Gastrocnemius medialis (tissue), 4 donors: Measurements from ENCODE around the gene ZNF112. TPM values are rescaled to one million over a fixed set of nuclear protein-coding genes. Genes with fewer than 3 reads are reported as not detected.
A peak's percentile ranks its signal among the peaks of the same experiment; 100 is the strongest.
"Not testable (repeated sequence)": the region's sequence is repeated elsewhere in the genome, so short reads cannot be mapped to it uniquely, and the experiment has no call there.

ENCODE experiments used
- ATAC-seq, 2 donors: fragments of 150-250 bp; one replicate each; pipeline ENCODE4 v1.9.1; 2016
- DNase-seq, 2 donors: peaks; one replicate each; pipeline ENCODE4 v3.0.0-alpha.2; 2019
- H3K27ac ChIP-seq, 4 donors: fragments of 200-600 bp; sonication (generic); 1 replicate in 1 of 4; 2 replicates in 3 of 4; pipeline ENCODE4 v1.5.1; 2016 to 2018; ENCODE audit warnings: mild to moderate bottlenecking in 2 of 4, moderate library complexity in 1 of 4
- H3K27me3 ChIP-seq, 3 donors: fragments of 200-600 bp; sonication (generic) in 2 of 3; 1 replicate in 1 of 3; 2 replicates in 2 of 3; pipeline versions ENCODE4 v1.5.1 to v1.6.0; 2016 to 2019; ENCODE audit warnings: mild to moderate bottlenecking in 1 of 3, moderate library complexity in 1 of 3
- H3K36me3 ChIP-seq, 2 donors: fragments of 200-600 bp; sonication (generic) in 1 of 2; one replicate each; pipeline ENCODE4 v1.5.1; 2017 to 2018
- H3K4me1 ChIP-seq, 2 donors: fragments of 200-600 bp; sonication (generic) in 1 of 2; one replicate each; pipeline ENCODE4 v1.5.1; 2016 to 2017; ENCODE audit warnings: mild to moderate bottlenecking in 2 of 2
- H3K4me3 ChIP-seq, 4 donors: fragments of 200-600 bp; sonication (generic) in 3 of 4; 1 replicate in 1 of 4; 2 replicates in 3 of 4; pipeline ENCODE4 v1.5.1; 2016 to 2019; ENCODE audit warnings: mild to moderate bottlenecking in 2 of 4
- H3K9me3 ChIP-seq, 3 donors: fragments of 200-600 bp; sonication (generic) in 2 of 3; 1 replicate in 1 of 3; 2 replicates in 2 of 3; pipeline ENCODE4 v1.5.1; 2016 to 2019
- CTCF ChIP-seq, 5 experiments: fragments of 450-650 bp in 3 of 5; fragments of 200-600 bp in 2 of 5; sonication (generic) in 2 of 5; IDR thresholded peaks in 4 of 5; conservative IDR thresholded peaks in 1 of 5; 1 replicate in 4 of 5; 2 replicates in 1 of 5; pipeline ENCODE4 v1.5.1; 2016 to 2019; ENCODE audit warnings: antibody characterized with exemption in 5 of 5, mild to moderate bottlenecking in 3 of 5, moderate library complexity in 3 of 5
- POLR2A ChIP-seq, 2 donors: fragments of 450-650 bp; IDR thresholded peaks; one replicate each; pipeline ENCODE4 v1.6.1; 2017; ENCODE audit warnings: antibody characterized with exemption in 2 of 2, mild to moderate bottlenecking in 2 of 2, moderate library complexity in 2 of 2
- in situ Hi-C, 4 donors: fragments of 200-750 bp; cut with MboI; loops; one replicate each; pipeline versions ENCODE4 v1.15.0 to v1.8.0; 2017; ENCODE audit warnings: low sequenced_read_pairs in 4 of 4
- intact Hi-C: fragments of 100-400 bp; cut with DNase I; formaldehyde crosslinking; loops from one replicate; pipeline ENCODE4 v1.15.1; 2023; ENCODE audit warnings: low total_unique reads
- total RNA-seq, 4 donors: library from RNA; depleted of rRNA; stranded (reverse); fragments of >200 nt; gene quantifications; one replicate each; pipeline versions ENCODE4 v1.1.0 to v1.2.3, GENCODE V29; 2016

The ZNF112 gene
- 1 to 10 TPM in 3 of 4 donors, under 1 TPM in 1; 0.78 to 4.0 (median 1.6) TPM for total RNA-seq

DNA sequence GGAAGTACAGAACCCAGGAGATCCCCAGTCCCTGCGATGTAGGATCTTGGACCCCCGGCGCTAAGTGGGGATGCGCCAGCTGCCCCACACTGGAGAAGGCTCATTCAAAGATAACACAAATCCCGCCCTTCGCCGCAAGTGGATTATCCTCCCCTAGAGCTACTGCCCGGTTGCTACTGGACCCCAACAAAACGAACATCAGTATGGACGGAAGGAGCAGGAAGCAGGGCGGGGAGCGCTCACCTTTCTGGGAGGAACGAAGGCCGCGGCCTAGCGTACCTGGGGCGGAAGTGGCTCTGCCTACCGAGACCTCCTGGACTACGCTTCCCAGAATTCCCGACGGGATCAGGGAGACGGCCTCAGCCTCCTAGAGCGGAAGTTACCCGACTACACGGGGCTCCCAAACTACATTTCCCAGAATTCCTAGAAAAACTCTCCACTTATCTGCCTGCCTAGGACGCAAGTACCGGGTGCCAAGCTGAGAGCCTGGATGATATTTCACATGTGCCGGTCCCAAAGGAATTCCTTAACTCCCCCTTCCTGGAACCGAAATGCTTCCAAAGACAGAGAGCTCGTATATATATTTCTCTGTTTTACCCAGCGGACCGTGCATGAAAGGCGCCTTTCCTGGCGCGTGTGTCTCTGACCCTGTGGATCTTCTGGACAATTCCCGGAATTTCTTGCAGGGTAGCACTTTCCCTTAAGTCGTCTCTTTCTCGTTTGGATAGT is at the start of gene ZNF112:
Gene ZNF112, minus strand, starts transcription at position 298 of the 729 bp plus-strand sequence. CDS start 16,141 bp downstream, outside the sequence.
- no peaks in the 10 kb centered on the region for H3K27me3 ChIP-seq
- peaks cover 8 to 9% of the 10 kb centered on the region in 2 donors for H3K4me1 ChIP-seq
- peaks cover 0 to 2% of the 10 kb centered on the region in 2 donors for H3K36me3 ChIP-seq
- intact Hi-C loops: loop anchor here (1.0 to 10.0 kb wide), 8 partner anchors 45 to 529 kb away; partner anchors contain the start of genes ZNF155, ZNF223, ZNF225 and ZNF227
- TF ChIP-seq POLR2A (IDR thresholded peaks at IDR 0.05) (no peak), CTCF (IDR thresholded peaks at IDR 0.05 in 4 of 5, conservative IDR thresholded peaks at IDR 0.05 in 1 of 5) (no peak)
- in situ Hi-C loops: loop anchor here in 1 of 4 donors (5.0 kb wide), 1 partner anchor 44 kb away; no protein-coding TSS in a partner anchor
- peak within 1 kb of the TSS; percentile 51 to 74 (median 65) for H3K4me3 ChIP-seq
- ATAC-seq: peak; percentile 100
- no peaks in the 10 kb centered on the region for H3K9me3 ChIP-seq
- DNase-seq: peak; percentile 85 to 88
- H3K27ac ChIP-seq: peak within 1 kb of the TSS; percentile 46 to 68 (median 58)

DNA sequence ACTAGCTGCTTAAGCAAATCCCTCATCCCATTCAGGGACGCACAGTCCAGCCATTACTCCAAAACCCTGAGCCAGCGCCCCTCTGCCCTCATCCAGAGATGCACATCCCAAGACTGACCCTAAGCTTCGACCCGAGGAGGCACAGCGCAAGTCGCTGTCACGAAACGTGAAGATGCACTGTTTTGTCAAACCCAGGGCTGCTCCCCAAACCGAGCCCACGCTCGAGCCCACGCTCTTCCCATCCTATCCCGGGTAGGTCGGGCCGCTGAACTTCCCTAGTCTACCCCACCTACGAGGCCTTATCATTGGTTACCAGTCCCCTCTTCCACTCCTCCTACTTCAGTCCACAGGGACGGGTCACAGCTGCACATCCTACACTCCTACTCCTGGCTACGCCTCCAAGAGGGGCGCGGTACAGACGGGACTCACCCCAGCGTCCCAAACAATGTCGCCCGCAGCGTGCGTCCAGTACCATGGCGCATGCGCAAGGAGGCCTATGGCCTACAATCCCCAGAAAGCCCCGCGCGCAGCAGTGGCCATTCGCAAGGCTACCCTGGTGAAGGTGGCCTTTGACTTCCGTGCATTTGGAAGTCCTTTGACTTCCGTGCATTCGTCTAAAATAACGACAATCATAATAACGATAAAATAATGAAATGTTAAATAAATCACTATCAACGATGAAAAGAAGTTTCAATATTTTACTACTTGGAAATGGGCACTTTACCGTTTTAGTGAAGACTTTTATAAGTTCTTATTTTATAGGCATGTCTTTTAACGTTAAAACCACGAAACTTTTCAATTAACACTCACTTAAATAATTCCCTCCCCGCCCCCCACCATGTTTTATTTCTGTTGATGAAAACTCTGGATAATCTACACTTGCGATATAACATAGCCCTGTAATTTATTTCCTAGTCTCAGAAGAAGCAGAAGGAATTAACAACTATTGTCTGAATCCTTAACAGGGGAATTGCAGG is 44.9 kb upstream of the ZNF112 start, which contains the start of gene ZNF285:
Gene ZNF285, minus strand, starts transcription at position 470 of the 977 bp plus-strand sequence. CDS start 4,395 bp downstream, outside the sequence.
- Histone ChIP-seq H3K27me3 (peaks cover 0 to 8% (median 0%) of the 10 kb centered on the region in 3 donors), H3K4me1 (no peaks in the 10 kb centered on the region), H3K27ac (peak within 1 kb of the TSS in 1 of 4 donors; percentile 55), H3K9me3 (peaks cover 0 to 9% (median 0%) of the 10 kb centered on the region in 3 donors), H3K36me3 (peaks cover 0 to 6% of the 10 kb centered on the region in 2 donors), H3K4me3 (peak within 1 kb of the TSS; percentile 62 to 88 (median 65))
- DNase-seq (peak; percentile 74 to 85), ATAC-seq (peak; percentile 93 to 100)
- intact Hi-C loops: loop anchor here (1.0 kb wide), 1 partner anchor 45 kb away; the partner anchor contains the start of gene ZNF112
- in situ Hi-C loops: no loop called here
- TF ChIP-seq POLR2A (IDR thresholded peaks at IDR 0.05) (no peak), CTCF (IDR thresholded peaks at IDR 0.05 in 4 of 5, conservative IDR thresholded peaks at IDR 0.05 in 1 of 5) (no peak)

GRCh38 chr19:44389268-44389667 is 32.8 kb upstream of the ZNF112 start:
- ATAC-seq, H3K27me3 ChIP-seq, H3K27ac ChIP-seq, H3K4me1 ChIP-seq, in situ Hi-C loops, DNase-seq, H3K4me3 ChIP-seq, intact Hi-C loops, H3K9me3 ChIP-seq: not testable (repeated sequence)
- peaks cover 3 to 63% of the 10 kb centered on the region in 2 donors for H3K36me3 ChIP-seq

DNA sequence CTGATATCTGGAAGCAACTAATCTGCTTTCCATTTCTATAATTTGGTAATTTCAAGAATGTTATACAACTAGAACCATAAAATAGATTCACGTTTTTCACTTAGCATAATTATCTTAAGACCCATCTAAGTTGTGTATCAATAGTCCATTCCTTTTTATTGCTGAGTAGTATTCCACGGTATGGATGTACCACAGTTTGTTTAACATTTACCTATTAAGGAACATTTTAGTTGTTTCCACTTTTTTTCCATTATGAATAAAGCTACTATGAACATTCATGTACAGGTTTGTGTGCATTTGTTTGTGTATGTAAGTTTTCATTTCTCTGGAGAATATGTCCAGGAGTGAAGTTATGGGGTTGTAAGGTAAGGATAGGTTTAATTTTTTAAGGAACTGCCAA is 18.3 kb upstream of the ZNF112 start:
- Histone ChIP-seq H3K4me1 (no peaks in the 10 kb centered on the region), H3K9me3 (no peaks in the 10 kb centered on the region), H3K4me3 (no peak overlapping the region), H3K27ac (no peak overlapping the region), H3K27me3 (no peaks in the 10 kb centered on the region), H3K36me3 (no peaks in the 10 kb centered on the region)
- no peak for ATAC-seq
- no peak for DNase-seq
- no peak for TF ChIP-seq POLR2A (IDR thresholded peaks at IDR 0.05)
- no peak for TF ChIP-seq CTCF (IDR thresholded peaks at IDR 0.05 in 4 of 5, conservative IDR thresholded peaks at IDR 0.05 in 1 of 5)
- intact Hi-C loops (no loop called here), in situ Hi-C loops (no loop called here)
